NT2/D1 (cell line): ENCODE measurements around the gene BDP1.
"Not testable (repeated sequence)": the region's sequence is repeated elsewhere in the genome, so short reads cannot be mapped to it uniquely, and the experiment has no call there.

Experiments used
- DNase-seq: peaks from one replicate; pipeline ENCODE4 v3.0.0-alpha.2; 2011; ENCODE audit warnings: low read depth, low spot score
- H3K27me3 ChIP-seq: 2 replicates; pipeline ENCODE4 v1.6.0; 2011; ENCODE audit warnings: mild to moderate bottlenecking; ENCODE audit not compliant: insufficient read length, insufficient read depth
- H3K36me3 ChIP-seq: 2 replicates; pipeline ENCODE4 v1.6.1; 2011; ENCODE audit warnings: mild to moderate bottlenecking, low read length, mixed read lengths; ENCODE audit not compliant: insufficient read depth, insufficient read length
- H3K4me1 ChIP-seq: 2 replicates; pipeline ENCODE4 v1.5.1; 2011; ENCODE audit not compliant: insufficient read depth, insufficient read length
- H3K4me3 ChIP-seq: 2 replicates; pipeline ENCODE4 v1.5.1; 2011; ENCODE audit warnings: low read depth; ENCODE audit not compliant: insufficient read length
- H3K9ac ChIP-seq: 2 replicates; pipeline ENCODE4 v1.6.0; 2011; ENCODE audit warnings: low read depth; ENCODE audit not compliant: insufficient read length
- H3K9me3 ChIP-seq: 2 replicates; pipeline ENCODE4 v1.5.1; 2011; ENCODE audit warnings: mild to moderate bottlenecking, low read length; ENCODE audit not compliant: insufficient read depth
- SUZ12 ChIP-seq: IDR thresholded peaks from 2 replicates; pipeline ENCODE4 v1.6.1; 2011; ENCODE audit not compliant: insufficient read length, insufficient read depth; ENCODE audit errors: extremely low read depth
- YY1 ChIP-seq: IDR thresholded peaks from 2 replicates; pipeline ENCODE4 v1.6.1; 2011; ENCODE audit not compliant: insufficient read length, insufficient read depth
- ZNF274 ChIP-seq: IDR thresholded peaks from 2 replicates; pipeline ENCODE4 v1.6.1; 2011; ENCODE audit warnings: mild to moderate bottlenecking, low read depth, low read length

BDP1 gene

DNA sequence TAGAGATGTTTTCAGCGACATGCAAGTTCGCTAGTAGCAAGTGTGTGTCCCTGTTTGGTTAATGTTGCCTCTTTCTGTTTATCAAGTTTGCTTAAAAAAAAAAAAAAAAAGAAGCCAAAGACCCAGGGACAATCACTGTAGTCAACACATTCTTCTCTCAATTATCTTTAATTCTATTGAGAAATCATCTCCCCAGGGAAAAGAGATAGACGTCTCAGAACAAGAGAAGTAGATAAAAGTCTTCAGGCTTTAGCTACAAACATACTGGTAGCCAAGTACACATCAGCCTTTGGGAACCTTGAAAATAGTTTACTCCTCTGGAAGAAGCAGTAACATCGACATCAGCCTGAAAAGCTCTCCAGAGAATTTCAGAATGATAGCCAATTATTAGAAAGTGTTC, 11.6 kb upstream of the BDP1 start:
- H3K9ac ChIP-seq, DNase-seq, H3K27me3 ChIP-seq, H3K9me3 ChIP-seq, H3K4me3 ChIP-seq, H3K4me1 ChIP-seq, H3K36me3 ChIP-seq: not testable (repeated sequence)

GRCh38 chr5:71445015-71445414, 10.4 kb upstream of the BDP1 start:
- not testable (repeated sequence) for DNase-seq, H3K4me3 ChIP-seq, H3K4me1 ChIP-seq, H3K9ac ChIP-seq, H3K9me3 ChIP-seq, H3K36me3 ChIP-seq, H3K27me3 ChIP-seq

DNA sequence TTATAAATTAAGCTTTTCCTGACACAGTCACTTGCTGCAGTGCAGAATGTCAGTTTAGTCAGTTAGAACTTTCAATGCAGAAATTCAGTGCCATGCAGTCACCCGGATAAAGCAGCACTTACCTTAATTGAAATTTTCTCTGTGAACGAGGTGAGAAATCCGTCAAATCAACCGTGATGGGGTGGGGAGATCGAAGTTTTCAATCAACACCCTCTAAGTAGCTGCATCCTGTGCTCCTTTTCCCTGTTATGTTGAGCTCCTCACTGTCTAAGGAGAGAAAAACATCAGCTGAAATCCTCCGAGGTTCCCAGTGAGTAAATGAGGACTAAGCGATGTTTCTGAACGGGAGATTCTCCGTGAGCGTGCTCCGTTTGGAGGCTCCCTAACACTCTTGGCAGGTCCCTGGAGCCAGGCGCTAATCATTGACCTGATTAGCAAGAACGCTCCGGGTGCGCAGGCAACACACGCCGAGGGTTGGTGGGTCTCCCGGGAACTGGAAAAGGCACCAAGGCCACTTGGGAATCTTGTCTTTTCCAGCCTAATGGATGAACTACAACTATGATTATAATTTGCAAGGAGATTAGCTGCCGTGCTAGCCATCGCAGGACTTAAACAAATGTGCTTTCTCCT, 9.8 kb upstream of the BDP1 start:
- not testable (repeated sequence) for H3K9ac ChIP-seq, H3K36me3 ChIP-seq, DNase-seq, H3K9me3 ChIP-seq, H3K4me3 ChIP-seq, H3K4me1 ChIP-seq, H3K27me3 ChIP-seq

GRCh38 chr5:71446540-71447216, 8.8 kb upstream of the BDP1 start:
- not testable (repeated sequence) for H3K9me3 ChIP-seq, H3K27me3 ChIP-seq, H3K4me3 ChIP-seq, H3K9ac ChIP-seq, H3K4me1 ChIP-seq, DNase-seq, H3K36me3 ChIP-seq

- not testable (repeated sequence) for H3K4me1 ChIP-seq, H3K9me3 ChIP-seq, H3K36me3 ChIP-seq, H3K4me3 ChIP-seq, DNase-seq, H3K27me3 ChIP-seq, H3K9ac ChIP-seq
These were observed 8.1 kb upstream of the BDP1 start for GRCh38 chr5:71447218-71447808.

GRCh38 chr5:71452876-71453275, 2.6 kb upstream of the BDP1 start:
- TF ChIP-seq YY1: no peak
- no peak for TF ChIP-seq SUZ12
- no peak for TF ChIP-seq ZNF274

GRCh38 chr5:71454913-71455312, 538 bp upstream of the BDP1 start:
- peaks cover 17% of the 10 kb centered on the region for H3K36me3 ChIP-seq
- no peaks in the 10 kb centered on the region for H3K27me3 ChIP-seq
- TF ChIP-seq SUZ12 (no peak), ZNF274 (no peak), YY1 (no peak)
- no peak for DNase-seq
- H3K4me3 ChIP-seq: peak overlapping the region; percentile 84
- no peak overlapping the region for H3K9ac ChIP-seq
- no peaks in the 10 kb centered on the region for H3K4me1 ChIP-seq
- no peaks in the 10 kb centered on the region for H3K9me3 ChIP-seq

More at GRCh38 chr5:71452876-71453275, 2.6 kb upstream of the BDP1 start:
- Histone ChIP-seq H3K4me1 (no peaks in the 10 kb centered on the region), H3K9me3 (no peaks in the 10 kb centered on the region), H3K9ac (no peak overlapping the region), H3K36me3 (no peaks in the 10 kb centered on the region), H3K27me3 (no peaks in the 10 kb centered on the region), H3K4me3 (no peak overlapping the region)
- DNase-seq: no peak

- DNase-seq: no peak
- Histone ChIP-seq H3K9ac (peak overlapping the region; percentile 90), H3K36me3 (peaks cover 28% of the 10 kb centered on the region), H3K4me3 (peak overlapping the region; percentile 84), H3K27me3 (no peaks in the 10 kb centered on the region), H3K9me3 (no peaks in the 10 kb centered on the region), H3K4me1 (no peaks in the 10 kb centered on the region)
- TF ChIP-seq YY1 (no peak), SUZ12 (no peak), ZNF274 (no peak)
These were observed 902 bp downstream of the BDP1 start for GRCh38 chr5:71456362-71456743.
